ENCODE measurements around the gene CMTM4.
"Not testable (repeated sequence)": the region's sequence is repeated elsewhere in the genome, so short reads cannot be mapped to it uniquely, and the experiment has no call there.

Gene CMTM4

DNA sequence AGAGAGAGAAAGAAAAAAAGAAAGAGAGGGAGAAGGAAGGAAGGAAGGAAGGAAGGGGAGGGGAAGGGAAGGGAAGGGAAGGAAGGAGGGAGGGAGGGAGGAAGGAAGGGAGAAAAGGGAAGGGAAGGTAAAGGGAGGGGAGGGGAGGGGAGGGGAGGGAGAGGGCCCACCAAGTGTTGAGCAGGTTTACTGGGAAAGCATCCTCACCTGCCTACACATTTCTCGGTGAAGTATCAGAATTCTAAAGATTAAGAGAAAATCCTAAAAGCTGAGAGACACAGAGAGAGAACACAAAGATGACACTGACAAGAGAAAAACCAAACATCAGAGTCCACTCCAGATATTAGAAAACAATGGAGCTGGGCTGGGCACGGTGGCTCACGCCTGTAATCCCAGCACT, 104.3 kb downstream of the CMTM4 start:
- no peak for DNase-seq (ENCODE audit: low read depth)

DNA sequence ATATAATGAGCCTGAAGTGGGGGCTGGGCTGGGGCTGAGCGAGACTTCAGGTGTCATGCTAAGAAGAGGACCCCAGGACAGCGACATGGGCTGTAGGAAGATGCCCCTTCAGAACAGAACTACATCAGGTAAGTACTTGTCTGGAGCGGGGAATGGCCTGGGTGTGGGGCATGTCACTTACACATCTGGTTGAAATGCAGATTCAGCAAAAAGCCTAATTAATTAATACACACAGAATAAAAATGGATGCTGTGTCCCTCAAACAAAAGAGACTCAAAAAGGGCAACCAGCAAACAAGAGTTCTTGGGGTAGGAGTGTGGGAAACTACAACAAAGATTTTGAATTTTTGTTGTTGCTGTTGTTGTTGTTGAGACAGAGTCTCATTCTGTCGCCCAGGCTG, 105.5 kb downstream of the CMTM4 start:
- no peak for DNase-seq (ENCODE audit: low read depth)

DNA sequence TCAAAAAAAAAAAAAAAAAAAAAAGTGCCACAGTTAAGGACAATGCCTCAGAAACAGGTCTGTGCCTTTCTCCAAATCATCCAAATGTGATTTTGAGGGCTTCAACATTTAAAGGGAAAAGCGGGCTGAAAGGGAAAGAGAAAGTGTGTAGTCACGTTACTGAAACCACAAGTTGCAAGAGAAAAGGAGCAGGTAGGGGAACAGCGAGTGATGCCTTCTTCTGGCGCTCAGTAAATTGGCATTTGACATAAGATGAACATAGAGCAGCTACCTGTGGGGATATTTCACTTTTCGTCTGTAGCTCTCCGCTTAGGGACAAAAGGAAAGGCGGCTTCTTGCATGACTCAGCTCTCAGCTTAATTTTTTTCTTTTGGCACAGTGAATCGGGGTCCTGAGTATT, 106.2 kb downstream of the CMTM4 start:
- DNase-seq (ENCODE audit: low read depth): no peak

DNA sequence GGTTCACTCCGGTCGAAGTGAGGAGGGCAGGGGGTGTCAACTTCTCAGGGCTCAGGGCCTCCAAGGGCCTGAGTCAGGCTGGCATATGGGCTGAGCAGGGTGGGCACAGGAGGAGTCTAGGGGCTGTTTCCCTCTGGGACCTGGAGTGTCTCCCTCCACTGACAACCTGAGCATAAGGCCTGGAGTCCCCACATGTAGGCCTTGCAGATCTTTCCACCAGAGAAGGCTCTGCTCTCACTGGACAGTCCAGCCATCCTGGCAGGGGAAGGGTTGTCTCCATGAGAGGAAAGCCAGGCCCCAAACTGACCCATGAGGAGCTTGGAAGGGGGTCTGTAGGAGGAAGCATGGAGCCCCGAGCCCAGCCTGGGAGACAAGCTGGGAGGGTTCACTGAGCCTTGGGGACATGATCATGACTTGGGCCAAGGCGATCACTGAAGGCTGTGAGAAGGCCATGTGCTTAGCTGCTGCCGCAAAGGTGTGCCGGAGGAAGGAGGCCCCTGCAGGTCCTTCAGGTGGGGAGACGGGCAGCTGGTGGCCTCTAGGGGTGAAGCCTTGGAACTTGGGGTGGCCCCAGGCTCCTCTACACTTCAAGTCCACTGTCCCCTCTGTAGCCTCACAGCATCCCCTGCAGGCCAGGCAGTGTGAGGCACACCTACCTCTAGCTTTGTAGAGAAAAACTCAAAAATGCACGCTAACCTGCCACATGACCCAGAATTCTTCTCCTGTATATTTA, 107.4 kb downstream of the CMTM4 start:
- no peak for DNase-seq (ENCODE audit: low read depth)

DNA sequence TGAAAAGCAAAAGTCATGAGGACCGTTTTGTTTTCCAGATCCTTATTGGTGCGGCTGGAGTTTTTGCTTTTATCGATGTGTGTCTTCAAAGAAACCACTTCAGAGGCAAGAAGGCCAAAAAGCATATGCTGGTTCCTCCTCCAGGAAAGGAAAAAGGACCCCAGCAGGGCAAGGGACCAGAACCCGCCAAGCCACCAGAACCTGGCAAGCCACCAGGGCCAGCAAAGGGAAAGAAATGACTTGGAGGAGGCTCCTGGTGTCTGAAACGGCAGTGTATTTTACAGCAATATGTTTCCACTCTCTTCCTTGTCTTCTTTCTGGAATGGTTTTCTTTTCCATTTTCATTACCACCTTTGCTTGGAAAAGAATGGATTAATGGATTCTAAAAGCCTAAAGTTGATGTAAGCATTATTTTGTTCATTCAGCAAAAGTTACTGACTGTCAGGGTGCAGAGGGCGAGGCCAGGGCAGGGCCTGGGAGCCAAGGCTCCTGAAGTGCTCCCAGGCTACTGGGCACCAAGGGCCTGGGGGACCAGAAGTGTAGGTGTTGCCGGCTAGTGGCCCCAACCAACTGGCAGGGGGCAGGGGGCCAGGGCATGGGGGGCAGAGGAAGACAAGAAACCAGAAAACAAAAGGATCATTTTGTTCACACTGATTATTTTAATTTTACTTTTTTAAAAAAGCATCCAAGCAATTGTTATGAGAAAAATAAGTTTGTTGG, 108.5 kb downstream of the CMTM4 start:
- DNase-seq (ENCODE audit: low read depth): no peak

DNA sequence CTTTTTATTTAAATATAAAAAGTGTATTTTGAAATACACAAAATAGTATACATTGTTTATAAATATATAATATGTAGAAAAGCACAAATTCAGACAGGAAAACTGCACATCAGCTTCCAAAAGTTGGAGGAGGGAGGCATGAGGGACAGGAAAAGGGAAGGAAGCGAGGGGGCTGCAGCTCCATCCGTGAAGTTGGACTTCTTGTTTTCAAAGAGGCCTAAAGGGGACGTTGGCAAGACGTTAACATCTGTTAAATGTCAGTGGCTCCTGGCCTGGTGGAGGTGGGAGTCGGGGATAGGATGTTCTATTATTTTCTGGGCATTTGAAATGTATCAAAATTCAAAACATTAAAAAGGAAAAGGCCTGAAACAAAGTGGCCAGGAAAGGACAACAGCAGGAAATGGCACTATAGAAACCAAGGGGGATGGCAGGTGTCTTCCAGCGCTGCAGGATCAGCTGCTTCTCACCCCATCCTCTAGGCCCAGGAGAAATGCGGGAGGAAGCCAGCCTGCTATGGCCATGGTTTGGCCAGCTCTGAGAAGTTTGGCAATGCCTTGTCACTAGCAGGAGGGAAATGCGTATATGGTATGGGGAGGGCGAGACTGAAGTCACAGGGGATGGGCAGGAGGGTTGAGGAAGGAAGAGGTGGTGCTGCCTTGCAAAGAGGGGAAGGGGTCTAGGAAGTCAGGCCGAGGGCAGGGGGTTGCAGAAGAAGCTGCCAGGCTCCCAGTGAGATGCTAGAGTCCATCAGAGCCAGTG, 110.9 kb downstream of the CMTM4 start:
- DNase-seq (ENCODE audit: low read depth): no peak

DNA sequence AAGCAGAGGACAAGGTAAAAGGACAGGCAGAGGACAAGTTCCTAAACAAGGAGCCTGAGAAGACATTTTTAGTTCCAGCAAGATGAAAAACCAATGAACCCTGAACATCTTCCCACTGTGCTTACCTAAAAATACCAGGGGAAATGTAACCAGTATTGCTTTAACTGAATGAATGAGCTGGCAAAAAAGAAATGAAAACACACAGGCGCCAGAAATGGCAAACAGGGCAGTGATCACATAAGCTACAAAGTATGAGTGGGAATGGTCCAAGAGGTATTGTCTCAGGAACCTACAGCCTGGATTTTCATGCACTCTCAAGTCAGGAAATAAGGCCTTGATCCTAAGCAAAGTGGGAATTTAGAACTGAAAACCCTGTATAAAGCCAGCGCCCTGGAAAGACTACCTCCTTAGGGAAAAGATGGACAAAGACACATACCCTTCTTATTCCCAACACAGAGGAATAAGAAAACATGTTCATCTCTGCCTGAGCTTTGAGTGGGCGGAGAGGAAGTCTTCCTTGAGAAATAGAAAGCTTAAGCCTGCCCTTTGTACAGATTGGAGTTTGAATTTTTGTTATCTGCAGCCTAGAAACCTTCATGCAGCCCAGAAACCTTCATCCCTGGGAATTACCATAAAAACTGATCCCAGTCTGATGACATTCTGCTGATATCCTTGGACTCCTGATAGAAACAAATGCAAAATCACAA, 115.1 kb downstream of the CMTM4 start:
- DNase-seq (ENCODE audit: low read depth): no peak

DNA sequence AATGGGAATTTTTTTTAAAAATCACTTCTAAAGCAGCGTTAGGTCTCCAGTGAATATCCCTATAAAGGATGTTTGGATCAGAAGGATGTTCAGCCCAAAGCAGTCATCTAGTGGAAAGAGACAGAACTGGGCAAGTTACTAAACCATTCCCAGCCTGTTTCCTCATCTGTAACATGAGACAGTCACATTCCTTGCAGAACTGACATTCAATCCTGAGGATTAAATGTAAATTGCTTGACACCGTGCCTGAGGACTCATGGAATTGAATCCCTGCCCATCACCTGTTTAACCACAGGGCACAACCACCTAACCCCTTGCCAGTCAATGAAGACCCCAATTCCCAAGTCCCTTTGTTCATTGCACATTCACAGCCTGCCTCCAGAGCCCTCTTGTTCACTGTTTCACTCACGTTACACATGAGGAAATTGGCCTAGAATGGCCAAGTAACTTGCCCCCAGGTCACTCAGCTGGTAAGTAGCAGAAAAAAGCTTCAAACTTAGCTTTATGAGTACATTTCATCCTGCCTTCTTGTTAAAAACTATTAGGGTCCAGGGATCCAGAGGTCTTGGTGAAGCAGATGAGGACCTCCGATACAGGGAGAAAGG, 115.8 kb downstream of the CMTM4 start:
- DNase-seq (ENCODE audit: low read depth): no peak

DNA sequence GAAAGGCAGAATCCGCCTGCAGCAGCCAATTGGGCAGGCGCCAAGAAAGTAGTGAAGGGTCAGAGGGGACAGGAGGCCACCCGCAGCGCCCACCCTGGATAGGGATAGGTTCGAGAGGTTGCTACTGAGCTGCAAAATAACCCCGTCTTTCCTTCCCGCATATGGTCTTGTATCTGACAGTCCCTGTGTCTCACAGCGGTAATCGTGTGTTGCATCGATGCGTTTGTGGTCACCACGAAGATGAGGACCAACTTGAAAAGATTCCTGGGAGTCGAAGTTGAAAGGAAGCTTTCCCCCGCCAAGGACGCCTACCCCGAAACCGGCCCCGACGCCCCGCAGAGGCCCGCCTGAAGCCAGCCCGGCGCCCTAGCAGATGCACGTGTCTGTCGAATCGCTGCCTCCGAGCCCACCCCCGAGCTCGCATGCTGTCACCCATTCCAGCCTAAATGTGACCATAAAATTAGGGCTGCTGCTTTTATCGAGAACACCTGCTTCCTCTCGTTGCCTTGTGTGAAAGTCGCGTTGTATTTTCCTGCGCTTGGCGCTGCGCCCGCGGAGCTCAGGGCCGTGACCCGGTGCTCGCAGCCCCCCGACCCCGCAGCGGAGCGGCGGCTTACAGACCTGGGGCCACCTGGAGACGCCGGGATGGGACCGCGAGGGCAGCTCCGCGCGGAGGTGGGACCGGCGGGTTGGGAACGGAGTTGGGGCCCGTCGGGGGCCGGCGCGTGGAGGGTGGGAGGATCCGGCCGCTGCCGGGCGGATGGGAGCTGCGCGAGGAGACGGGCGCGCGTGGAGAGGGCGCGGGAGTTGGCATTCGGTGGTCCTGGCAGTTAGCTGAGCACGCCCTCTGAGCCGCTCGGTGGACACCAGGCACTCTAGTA, 117.7 kb downstream of the CMTM4 start, which contains the start of gene CMTM2:
Gene CMTM2, plus strand, starts transcription at position 813 of the 881 bp plus-strand sequence. CDS start 145 bp downstream, outside the sequence.
- DNase-seq (ENCODE audit: low read depth): no peak

DNA sequence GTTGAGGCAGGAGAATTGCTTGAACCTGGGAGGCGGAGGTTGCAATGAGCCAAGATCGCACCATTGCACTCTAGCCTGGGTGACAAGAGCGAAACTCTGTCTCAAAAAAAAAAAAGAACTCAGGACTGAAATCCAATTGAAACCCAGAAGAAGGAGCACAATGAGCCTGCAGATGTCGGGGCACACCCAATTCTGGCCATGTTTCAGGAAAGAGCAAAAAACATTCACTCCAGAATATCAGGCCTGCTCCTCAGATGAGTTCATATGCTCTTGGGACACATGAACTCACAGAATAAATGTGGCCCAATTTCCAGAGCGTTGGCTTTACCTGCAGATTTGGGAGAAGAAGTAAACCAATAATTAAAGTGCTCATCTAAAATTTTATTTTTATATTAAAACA, 120.2 kb downstream of the CMTM4 start:
- DNase-seq (ENCODE audit: low read depth): no peak

DNA sequence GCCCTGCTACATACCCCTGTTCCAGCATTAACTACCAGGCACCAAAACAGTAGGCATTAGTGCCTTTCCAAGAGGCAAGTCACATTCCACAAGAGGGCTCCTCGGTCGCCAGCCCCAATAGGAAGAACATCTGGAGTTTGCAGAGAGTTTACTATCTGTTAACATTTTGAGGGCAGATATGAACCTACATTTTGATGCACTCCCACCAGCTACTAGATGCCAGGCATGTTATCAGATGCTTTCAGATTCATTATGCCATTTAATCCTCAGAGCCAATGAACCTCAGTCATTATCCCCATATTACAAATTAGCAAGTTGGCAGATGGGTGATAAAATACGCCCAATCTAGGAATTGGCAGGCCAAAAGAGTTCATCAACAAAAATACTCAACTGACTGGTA, 121.5 kb downstream of the CMTM4 start:
- no peak for DNase-seq (ENCODE audit: low read depth)

DNA sequence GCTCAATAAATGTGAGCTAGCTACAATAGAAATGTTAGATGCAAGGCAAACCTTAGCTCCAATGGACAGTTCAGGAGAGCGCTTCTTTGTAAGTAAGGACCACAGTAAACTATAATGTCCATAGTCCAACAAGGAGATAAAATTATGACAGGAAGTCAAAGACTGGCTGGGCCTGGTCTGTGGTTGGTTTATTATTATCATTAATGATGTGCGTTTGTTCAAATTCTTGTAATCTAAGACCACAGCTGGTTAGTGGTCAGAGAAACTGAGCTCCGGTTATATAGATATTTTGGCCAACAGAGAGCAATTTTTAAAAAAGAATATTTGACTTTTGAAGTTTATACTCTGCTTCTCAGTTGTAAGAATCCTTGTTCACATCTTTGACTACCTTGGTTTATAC, 122.0 kb downstream of the CMTM4 start:
- no peak for DNase-seq (ENCODE audit: low read depth)

DNA sequence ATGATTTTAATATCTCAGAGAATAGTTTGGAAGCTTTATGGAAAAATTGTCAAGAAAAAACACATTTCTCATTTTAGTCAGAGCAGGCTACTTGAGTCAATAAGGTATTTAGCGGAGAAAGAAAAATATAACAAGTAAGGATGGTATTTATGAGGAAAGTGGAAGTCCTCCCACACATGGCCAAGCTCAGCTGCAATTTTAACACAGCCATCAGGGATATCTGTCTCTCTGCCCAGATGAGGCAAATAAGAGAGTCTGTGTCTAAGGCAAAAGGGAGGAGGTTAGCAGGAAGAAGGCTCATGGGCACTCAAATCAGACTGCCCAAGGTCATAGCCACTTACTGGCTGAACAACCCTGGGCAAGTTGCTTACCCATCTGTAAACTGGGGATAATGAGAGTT, 122.5 kb downstream of the CMTM4 start:
- no peak for DNase-seq (ENCODE audit: low read depth)

DNA sequence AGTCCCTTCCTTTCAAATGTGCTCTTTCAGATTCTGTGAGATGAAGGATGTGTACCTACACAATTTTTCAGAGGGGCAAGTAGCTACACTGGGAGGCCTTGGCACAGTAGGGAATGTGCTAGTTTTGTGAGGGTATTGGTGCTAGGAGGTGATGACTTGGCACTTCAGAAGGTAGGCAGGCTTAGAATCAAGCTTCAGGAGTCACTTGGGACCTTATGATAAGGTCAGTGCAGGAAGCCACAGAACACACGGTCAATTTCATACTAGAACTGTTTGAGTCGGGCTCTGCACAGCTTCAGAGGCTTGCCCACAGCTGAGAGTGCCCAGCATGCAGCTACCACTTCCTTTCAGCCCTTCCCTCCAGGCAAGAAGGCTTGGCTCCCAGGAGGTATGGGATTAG, 124.2 kb downstream of the CMTM4 start:
- no peak for DNase-seq (ENCODE audit: low read depth)

DNA sequence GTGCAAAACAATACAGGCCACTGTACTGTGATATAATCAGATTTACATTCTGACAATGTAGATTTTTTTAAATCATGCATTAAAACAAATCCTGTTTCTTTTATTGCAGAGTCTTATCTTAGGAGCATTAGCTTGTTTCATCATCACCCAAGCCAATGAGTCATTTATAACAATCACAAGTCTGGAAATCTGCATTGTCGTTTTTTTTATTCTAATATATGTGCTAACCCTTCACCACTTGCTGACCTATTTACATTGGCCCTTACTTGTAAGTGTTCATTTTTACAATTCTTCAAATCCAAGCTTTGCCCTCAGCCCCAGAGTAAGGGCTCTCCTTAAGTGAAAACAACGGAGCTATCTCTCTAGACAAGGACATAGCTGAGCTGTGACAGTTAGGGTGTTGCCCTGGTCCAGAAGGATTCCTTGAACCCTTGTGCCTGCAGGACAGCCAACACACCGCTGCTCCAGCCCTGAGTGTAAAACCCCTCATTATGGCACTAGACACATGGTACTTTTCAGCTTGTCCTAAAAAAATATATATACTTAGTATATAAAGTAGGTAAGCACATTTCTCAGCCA, 126.6 kb downstream of the CMTM4 start:
- DNase-seq (ENCODE audit: low read depth): no peak

DNA sequence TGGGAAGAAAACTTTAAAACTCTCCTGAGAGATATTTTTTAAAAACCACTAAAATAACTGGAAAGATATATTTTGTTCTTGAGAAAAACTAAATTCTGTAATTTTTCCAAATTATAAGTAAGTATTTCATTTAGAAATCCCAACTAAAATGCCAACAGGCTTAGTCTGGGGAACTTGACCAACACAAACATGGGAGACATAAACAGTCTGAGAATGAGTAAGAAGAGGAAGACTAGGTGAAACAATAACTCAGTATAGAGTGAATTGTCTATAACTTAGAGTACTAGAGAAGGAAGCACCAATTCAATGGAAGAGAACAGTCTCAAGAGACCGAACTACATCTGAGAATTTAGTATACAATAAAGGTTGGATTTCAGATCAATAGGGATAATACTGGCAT, 127.4 kb downstream of the CMTM4 start:
- DNase-seq (ENCODE audit: low read depth): no peak

DNA sequence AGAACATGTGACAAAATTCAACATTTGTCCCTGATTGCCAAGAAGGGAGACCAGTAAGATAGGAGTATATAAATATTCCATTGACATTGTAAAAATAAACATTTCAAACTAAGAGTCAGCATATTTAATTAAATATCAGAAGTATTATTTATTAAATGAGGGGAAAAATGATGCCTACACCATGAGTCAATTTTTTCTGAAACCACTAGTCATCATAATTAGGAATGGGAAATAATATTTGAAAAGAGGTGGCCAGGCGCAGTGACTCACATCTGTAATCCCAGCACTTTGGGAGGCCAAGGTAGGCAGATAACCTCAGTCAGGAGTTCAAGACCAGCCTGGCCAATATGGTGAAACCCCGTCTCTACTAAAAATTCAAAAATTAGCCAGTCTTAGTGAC, 128.2 kb downstream of the CMTM4 start:
- no peak for DNase-seq (ENCODE audit: low read depth)

DNA sequence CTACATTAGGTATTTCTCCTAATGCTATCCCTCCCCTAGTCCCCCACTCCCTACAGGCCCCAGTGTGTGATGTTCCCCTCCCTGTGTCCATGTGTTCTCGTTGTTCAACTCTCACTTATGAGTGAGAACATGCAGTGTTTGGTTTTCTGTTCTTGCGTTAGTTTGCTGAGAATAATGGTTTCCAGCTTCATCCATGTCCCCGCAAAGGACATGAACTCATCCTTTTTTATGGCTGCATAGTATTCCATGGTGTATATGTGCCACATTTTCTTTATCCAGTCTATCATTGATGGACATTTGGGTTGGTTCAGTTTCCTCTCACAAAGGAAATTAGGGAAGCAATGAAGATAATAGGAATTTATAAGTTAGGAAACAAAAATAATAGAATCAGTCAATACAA, 129.3 kb downstream of the CMTM4 start:
- not testable (repeated sequence) for DNase-seq (ENCODE audit: low read depth)

DNA sequence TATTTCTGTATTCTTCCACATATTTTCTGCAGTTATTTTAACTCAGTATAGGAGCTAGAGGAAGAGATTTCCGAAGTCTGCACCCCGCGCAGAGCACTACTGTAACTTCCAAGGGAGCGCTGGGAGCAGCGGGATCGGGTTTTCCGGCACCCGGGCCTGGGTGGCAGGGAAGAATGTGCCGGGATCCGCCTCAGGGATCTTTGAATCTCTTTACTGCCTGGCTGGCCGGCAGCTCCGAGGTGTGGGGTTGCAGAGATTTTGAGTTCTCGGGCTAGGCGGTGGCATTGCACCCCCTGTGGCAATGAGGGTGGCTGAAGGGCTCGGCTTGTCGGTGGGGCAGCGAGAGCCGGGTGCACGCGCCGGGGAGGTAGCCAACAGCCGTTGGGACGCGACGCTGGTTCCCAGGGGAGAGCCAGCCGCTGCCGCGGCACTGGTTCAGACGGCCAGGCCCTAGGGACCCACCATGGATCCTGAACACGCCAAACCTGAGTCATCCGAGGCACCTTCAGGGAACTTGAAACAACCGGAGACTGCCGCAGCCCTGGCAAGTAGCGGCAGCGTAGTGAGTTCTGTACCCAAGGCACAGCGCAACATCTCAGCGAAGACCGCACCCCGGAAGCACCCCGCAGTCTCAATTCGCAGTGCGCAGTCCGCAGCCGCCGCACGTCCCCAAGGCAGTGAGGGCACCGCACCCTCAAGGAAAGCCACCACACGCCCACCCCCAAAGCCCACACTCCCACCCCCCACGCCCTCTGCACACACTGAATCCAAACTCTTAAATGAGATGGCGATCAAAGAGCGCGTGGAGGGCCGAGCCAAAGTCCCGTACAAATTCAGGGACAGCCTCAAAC, 130.3 kb downstream of the CMTM4 start, which contains the start of gene CMTM1:
Gene CMTM1, plus strand, starts transcription at position 389 of the 851 bp plus-strand sequence. Its CDS starts 75 bp downstream, at position 464.
- DNase-seq (ENCODE audit: low read depth): no peak
